Activated naive CD8-positive, alpha-beta T cell treated with anti-CD3 and anti-CD28 coated beads, Interleukin-2, amount 50 U/mL, for 16 hours (primary cell): ENCODE measurements around the gene FAP.

Experiments
- DNase-seq: peaks from one replicate; pipeline ENCODE4 v3.0.0-alpha.2; 2020; ENCODE audit warnings: low read depth, low spot score

The FAP gene

DNA sequence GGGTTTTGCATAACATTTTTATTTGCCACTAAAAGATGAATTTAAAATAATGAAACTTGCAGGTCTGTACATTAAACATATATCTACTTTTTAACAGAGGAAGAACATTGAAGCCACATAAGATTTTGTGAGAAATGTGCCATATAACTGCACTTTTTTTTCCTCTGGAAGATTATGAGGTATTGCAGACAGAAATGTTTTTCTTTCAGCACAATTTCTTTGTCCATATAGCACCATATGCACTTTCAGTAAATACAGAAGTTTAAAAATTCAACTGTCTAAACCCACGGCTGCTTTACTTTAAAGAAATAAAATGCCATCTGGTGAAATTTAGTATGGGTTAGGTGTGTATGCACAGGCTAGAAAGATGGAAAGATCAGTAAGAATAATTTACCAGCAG lies 470 bp upstream of the FAP start:
- no peak for DNase-seq

DNA sequence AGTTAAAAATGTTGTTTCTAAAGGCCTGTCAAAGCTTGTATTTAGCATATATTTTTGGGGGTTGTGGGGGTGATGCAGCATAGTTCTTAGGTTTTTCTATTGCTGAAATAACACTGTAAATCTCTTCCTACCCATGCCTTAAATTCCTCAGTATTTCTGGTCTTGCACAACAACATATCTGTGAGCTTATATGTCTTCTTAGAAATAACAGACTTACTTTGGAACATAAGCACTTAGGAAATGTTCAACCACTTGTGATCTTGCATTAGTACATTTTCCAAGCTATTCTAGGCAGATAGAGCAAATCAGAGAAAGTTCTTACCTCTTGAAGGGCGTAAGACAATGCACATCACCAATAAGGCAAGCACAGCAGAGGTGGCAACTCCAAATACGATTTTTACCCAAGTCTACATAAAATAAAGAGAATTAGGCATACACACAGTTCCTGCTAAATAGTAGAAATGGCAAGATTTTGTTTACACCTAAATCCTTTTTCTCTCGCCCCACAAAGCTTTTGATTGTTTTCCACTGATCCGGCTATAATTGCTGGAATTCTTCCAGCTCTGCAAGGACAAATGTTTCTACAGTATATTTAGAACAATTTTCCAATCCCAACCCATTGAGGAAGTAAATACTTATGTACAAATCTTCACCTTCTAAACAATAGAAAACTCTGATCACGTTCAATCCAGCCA lies 512 bp downstream of the FAP start:
- DNase-seq, result no peak

DNA sequence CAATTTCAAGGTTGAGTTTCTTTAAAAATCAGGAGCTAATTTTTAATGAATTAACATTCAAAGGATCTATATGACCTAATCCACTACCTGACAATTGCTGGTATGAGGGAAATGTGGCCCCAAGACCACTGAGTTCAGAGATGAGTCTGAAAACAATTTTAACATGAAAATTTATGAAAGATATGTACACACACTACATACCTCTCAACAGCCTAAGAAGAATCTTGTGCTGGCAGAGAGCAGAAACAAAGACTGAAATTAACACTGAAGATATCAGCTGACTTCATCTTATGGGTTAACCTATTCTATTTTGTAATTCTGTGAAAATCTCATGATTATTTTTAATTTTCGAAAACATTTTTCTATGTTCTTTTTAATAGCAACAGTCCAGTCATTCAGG lies 1.7 kb downstream of the FAP start:
- DNase-seq, result no peak

DNA sequence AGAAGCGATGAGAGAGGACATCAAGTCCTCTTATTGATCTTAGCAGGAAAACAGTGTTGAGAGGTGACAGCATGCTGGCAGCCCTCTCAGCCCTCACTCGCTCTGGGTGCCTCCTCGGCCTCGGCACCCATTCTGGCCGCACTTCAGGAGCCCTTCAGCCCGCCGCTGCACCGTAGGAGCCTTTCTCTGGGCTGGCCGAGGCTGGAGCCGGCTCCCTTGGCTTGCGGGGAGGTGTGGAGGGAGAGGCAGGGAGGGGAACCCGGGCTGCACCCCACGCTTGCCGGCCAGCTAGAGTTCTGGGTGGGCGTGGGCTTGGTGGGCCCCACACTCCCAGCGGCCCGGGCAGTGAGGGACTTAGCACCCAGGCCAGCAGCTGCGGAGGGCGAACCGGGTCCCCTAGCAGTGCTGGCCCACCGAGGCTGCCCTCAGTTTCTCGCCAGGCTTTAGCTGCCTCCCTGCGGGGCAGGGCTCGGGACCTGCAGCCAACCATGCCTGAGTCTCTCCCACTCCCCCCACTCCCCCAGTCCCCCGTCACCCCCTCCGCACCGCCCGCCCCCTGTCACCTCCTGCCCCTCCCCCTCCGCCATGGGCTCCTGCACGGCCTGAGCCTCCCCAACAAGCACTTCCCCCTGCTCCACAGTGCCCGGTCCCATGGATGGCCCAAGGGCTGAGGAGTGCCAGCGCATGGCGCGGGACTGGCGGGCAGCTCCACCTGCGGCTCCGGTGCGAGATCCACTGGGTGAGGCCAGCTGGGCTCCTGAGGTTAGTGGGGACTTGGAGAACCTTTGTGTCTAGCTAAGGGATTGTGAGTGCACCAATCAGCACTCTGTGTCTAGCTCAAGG lies 8.4 kb downstream of the FAP start:
- DNase-seq, result no peak

DNA sequence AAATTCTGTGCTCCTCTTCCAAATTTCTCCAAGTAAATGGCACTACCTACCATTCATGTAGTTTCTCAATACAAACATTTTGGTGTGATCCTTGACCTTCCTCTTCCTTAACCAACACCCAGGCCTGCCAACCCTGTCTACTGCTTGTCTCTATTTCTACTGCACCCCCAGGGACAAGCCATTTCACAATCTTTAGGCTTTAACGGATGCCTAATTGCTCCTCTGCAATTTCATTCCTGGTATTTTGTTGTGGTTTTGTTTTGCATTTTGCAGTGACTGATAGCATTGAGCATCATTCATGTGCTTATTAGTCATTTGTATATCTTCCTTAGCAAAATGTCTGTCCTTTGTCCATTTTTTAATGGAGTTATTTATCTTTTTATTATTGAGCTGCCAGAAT lies 10.0 kb downstream of the FAP start:
- no peak for DNase-seq

DNA sequence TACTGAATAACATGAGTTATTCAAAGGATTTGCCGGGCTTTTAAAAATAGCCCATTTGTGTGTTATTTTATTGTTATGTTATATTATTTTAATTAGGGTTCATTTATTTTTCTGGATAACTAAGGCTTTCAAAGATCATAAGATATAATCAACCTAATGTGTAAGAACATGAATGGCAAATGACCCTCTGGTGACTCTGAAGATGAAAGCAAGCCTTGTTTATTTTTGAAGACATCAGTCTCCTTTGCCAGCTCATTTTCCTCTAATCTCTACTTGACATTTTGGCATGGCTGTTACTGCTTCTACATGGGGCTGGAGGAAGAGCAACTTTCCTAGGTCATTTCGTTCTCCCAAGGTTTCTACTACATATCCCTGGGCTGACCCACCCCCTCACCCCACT lies 10.6 kb downstream of the FAP start:
- DNase-seq, result no peak

DNA sequence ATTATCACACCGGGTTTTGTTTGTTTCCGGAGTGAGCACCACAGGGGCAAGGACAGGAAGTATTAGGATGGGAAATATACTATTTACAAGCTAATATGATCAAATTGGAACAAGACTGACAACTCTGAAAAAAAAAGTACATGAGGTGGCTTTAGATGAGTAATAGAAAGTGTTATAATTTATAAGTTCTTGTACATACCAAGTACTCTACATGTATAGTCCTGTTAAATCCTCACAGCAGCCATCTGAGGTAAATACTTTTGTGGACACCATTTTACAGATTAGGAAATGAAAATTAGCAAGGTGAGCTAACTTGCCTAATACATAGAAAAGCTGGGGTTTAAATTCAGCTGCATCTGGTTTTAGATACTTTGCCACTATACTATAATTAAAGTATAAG lies 11.2 kb downstream of the FAP start:
- no peak for DNase-seq

DNA sequence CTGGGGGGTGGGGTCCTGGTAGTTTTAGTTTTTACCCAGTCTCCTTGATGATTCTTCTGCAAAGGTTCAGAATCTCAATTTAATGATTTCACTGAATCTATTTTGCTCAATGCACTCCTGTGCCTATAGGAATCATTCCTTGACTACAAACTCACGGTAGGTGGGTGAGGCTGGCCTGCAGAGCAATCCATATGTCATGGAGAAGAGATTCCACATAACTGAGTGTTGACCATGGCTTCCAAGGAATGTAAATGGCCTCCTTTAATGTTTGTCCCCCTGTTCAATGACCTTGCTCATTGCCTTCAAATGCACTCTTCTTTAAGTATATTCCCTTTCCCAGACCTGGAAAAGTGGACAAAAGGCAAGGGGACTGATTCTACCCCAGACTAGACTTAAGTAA lies 12.5 kb downstream of the FAP start:
- DNase-seq, result no peak

DNA sequence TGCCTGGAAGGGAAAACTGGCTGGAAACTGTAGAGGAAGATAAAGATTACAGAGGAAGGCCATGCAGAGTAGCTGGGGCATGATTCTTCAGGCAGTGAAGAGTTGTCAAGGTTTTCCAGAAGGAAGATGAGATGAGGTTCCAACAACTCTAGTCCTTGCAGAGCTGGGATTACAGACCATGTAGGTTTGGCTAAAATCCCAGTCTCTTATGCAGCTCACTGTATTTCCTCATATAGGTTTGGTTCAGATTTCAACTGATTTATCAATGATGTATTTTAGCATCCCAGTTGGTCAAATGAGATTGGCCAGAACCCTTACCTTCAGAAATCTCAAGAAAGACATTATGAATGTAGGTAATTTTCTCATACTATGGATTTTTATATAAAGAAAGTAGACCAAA lies 16.4 kb downstream of the FAP start:
- DNase-seq, result no peak

DNA sequence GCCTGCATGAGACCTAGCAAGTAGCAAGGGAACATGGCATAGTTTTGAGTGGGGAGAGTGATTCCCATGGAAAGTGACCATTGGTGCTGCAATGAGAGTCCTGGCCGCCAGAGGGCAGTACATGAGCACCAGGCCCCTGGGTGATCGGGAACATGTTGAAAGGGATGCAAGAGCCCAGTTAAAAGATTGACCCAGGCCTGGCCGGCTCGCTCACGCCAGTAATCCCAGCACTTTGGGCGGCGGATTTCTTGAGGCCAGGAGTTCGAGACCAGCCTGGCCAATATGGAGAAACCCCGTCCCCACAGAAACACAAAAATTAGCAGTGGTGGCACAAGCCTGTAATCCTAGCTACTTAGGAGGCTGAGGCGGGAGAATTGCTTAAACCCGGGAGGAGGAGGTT lies 22.2 kb downstream of the FAP start:
- no peak for DNase-seq

DNA sequence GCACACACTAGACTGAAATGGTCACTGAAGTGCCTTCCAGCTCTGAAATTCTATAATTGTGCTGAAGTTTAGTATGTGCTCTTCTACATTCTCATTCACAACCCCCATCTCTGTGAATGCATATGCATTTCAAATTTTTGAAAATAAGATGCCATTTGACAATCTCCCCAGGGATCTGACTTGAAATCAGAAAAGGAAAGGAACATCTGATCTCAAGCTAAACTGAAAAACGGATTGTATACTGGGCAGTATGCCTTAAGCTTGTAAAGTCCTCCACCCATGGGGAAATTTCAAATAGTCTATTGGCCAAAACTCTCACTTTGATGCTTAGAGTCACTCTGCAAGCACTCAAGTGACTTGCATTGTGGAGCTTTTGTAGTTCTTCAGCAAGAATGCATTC lies 22.9 kb downstream of the FAP start:
- no peak for DNase-seq

DNA sequence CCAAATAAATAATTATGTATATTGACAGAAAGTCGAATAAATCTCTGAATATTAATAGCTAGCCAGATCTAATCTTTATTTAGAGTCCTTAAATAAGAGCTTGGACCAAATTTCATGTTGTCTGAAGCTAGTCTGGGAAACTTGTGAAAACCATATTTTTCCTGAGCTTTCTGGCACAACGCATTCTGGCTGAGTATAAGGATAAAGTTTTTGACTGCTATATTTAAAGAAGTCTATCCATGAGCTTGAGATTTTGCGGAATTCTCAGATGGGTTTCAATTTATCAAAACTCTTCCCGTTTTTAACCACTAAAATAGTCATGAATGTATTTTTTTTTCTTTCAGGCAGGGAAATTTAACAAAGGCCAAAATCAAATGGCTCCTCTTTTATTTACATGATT lies 23.8 kb downstream of the FAP start:
- no peak for DNase-seq

DNA sequence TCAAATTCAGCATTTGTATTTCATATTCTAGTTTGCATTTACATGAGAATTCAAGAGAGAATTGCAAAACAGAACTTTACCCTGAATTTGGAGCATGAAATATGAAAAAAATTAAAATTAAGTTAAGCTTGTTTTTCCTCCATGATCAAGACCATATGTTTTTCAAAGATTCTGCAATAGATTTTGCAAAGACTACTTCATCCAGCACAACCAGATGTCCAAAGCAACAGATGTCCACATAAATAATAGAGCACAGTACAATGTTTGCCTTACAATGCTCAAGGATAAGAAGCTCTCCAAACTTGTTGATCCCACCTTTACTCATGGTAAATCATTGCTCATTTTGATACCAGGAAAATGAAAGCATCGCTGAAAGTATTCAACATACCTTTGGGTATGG lies 25.6 kb downstream of the FAP start:
- DNase-seq, result no peak

DNA sequence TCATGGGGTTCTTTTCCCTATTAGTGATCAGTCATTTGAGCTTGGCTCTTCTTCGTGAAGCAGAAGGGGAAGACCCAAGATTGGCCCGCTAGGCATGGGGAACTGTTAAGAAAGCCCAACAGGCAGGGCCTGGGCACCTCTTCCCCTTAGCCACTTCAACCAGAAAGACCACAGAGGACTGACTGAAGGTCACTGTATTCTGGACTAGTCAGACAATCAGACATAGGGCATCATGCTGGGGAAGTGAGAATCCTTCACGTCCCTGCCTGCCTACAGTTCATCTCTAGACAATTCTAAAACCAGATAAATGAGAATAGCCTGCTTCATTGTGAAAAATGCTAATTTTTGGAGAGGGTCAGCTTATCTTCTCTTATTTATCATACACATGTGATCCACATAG lies 28.1 kb downstream of the FAP start:
- no peak for DNase-seq

DNA sequence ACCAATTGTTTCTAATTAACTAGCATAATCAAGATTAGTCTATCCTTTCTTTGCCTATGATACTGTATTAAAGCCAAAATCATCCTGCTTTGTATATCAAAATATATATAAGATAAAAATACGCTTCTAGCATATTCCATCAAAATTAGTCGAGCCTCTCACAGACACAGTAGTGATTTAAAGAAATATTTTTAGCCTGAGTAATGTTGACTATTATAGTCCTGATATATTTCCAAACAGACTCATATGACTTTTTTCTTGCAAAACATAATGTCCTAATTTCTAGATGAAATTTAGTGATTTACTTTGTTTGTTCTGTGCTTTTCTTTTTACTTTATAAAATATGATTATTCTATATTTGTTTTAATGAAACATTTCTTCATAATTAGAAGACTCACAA lies 30.9 kb downstream of the FAP start:
- no peak for DNase-seq

DNA sequence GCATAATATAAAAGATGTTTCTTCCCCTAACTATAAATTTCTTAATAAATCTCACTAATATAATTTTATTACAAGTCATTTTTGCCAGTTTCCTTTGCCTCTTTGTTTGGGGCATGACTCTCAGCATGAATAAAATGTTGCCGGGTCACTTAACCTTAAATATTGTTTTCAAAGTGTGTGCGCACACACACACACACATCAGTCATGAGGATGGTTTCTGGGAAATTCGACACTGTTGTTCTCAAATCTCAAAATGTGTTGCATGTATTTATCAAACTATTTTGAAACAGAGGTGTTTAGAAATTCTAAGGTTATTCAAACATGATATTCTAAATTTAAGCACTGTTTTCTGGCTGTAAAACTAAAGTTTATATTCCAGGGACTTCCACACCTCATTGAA lies 31.5 kb downstream of the FAP start:
- no peak for DNase-seq

DNA sequence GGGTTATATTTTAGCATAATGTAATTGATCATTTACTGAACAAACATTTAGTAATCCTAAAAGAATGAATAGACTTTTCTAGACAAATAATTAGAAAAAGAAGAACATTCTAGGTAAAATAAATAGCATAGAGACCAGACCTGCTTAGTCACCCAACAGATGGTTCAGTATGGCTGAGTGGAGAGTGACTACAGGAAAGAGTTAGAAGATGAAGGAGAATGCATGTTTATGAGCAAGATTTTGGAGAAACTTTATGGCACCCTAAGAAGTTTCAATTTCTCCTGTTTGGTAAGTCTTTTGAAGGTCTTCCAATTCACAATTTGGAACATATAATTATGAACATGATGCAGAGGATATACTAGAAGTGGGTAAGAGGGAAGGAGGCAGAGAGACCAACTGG lies 32.9 kb downstream of the FAP start:
- no peak for DNase-seq

DNA sequence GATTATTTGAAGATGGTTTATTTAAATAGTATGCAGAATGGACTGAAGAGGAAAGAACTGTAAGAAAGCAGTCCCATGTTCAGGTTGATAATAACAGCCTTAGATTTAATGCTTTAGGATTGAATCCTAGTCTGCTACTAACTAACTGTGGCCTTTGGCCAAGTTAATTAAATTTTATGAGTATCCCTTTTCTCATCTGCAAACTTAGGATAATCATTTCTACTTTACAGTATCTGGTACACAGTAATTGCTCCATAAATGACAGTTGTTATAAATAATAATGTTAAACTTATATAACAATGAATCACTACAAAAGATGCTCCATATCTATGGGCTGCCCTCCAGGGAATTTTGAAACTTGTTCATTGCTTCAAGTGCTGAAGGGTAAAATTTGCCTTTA lies 41.0 kb downstream of the FAP start:
- no peak for DNase-seq

DNA sequence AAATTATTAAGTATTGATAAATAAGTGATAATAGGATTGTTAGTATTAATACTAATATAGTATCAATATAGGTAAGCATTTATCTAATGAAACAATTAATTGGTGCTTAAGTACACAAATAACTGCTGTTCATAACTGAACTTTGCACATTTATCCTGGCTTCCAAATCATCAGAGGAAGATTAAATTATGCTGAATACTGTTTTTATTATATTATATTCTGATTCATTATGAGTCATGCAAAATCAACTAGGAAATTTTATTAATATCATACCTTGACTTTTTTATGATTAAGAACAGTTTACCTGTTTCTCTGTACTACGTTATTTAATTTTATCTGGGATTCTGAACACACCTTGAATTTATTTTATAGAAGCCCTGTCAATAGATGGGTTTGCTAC lies 42.6 kb downstream of the FAP start:
- DNase-seq, result no peak

DNA sequence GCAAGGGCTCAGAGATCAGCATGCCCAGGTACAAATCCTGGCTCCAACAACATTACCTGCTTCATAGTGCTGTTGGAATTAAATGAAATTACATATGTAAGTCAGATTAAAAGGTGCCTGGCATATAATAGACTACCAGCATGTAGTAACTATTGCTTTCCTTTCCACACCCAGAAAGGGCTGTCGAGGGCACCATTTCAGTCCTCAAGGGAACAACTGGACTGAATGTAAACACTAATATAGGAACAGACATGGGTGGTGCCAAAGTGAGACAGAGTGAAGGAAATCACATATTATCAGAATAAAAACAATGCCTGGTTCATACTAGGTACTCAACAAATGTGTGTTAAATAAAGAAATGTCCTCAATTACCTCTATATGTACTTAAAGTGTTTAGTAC lies 43.3 kb downstream of the FAP start:
- no peak for DNase-seq

DNA sequence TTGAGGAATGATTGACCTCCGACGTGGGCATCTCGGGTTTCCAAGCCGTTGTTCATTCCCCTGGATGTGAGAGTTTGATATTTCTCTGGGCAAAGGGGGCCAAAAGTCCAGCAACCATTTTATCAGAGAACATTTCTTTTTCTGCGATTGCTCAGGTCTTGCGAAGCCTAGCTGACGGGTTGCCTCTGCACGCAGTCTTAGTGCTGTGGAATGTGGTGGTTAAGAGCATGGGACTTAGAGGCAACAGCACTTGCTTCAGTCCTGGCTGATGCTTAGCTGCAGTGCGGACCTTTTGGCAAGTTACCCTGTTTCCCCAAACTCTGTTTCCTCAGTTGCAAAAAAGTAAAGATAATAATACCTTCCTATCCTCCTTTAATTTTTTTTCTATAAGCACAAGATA lies 45.0 kb downstream of the FAP start:
- no peak for DNase-seq

DNA sequence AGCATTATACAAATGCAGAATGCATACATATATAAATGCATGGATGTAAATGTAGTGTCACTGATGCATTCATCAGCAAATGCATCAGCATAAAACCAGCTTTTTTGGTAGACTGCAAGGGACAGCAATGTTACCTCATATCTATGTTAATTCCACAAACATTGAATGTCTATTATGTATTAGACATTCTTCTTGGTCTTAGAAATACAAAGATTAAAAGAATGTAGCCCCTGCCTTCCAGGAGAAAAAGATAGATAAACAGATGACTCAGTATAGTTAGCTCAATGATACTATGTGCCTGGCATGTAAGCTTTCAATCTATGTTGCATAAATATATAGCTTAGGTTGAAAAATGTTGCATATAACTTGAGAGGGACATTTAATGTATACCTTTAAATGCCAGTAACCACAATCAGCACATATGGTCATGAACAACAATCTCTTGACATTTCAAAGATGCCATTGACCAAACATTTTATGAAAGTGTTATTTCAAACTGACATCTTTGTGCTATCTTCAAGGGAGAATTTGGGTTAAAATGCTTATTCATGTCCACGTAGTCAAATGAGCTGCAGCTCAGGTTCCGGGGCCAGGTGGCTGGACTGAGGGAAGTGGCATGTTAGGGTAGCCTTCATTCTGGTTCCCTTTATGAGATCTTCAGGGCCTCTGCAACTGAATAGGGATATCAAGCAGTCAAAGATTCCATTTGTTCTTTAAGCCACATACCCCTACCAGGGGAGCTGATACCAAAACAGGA lies 46.0 kb downstream of the FAP start:
- DNase-seq, result no peak

DNA sequence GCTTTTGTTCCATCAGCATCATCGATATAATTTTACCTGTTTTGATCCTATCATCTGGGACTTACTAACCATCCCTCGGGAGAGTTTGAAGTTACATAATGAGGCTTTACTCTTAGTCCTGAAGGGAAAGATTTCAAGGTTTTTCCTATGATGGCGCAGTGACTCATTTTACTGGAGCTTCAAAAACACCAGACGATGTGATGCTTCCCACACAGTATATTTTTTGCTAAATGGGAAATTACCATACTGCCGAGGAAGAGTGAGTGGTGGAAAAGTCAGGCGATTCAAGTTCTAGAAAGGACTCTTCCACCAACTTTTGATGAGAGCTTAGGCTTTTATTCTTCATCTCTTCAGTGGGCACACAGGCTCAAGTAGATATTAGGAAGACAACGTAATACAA lies 46.6 kb downstream of the FAP start:
- DNase-seq, result no peak
